ENCODE data around the gene TCIRG1.

TCIRG1 gene

GRCh38 chr11:68037411-68038225 lies 1.2 kb upstream of the TCIRG1 start:
- DNase-seq = no peak

- no peak for DNase-seq
These were observed 553 bp upstream of the TCIRG1 start for GRCh38 chr11:68038226-68038717.

- DNase-seq = no peak
These were observed 781 bp downstream of the TCIRG1 start for GRCh38 chr11:68039526-68040086.

GRCh38 chr11:68040101-68040956 lies 1.5 kb downstream of the TCIRG1 start:
- DNase-seq = no peak

- DNase-seq = no peak
These were observed 2.2 kb downstream of the TCIRG1 start for GRCh38 chr11:68040957-68041591.

GRCh38 chr11:68041617-68042218 lies 2.9 kb downstream of the TCIRG1 start:
- DNase-seq = no peak

- DNase-seq = no peak
These were observed 3.6 kb downstream of the TCIRG1 start for GRCh38 chr11:68042219-68043028.

- no peak for DNase-seq
These were observed 4.2 kb downstream of the TCIRG1 start for GRCh38 chr11:68043029-68043348.

- DNase-seq = no peak
These were observed 4.7 kb downstream of the TCIRG1 start for GRCh38 chr11:68043349-68044144.

GRCh38 chr11:68044145-68044813 lies 5.5 kb downstream of the TCIRG1 start:
- no peak for DNase-seq

GRCh38 chr11:68044898-68045351 lies 6.1 kb downstream of the TCIRG1 start:
- no peak for DNase-seq

- no peak for DNase-seq
These were observed 8.8 kb downstream of the TCIRG1 start for GRCh38 chr11:68047437-68048290.

- no peak for DNase-seq
These were observed 10.1 kb downstream of the TCIRG1 start for GRCh38 chr11:68048681-68049508.

- DNase-seq = no peak
These were observed 10.9 kb downstream of the TCIRG1 start for GRCh38 chr11:68049509-68050370.

GRCh38 chr11:68050371-68050841 lies 11.6 kb downstream of the TCIRG1 start:
- no peak for DNase-seq

- no peak for DNase-seq
These were observed 12.6 kb downstream of the TCIRG1 start for GRCh38 chr11:68051191-68052136.
